ENCODE results near the gene LANCL1. TPM values are rescaled to one million over a fixed set of nuclear protein-coding genes. Genes with fewer than 3 reads are reported as not detected.

LANCL1 gene, protein sequence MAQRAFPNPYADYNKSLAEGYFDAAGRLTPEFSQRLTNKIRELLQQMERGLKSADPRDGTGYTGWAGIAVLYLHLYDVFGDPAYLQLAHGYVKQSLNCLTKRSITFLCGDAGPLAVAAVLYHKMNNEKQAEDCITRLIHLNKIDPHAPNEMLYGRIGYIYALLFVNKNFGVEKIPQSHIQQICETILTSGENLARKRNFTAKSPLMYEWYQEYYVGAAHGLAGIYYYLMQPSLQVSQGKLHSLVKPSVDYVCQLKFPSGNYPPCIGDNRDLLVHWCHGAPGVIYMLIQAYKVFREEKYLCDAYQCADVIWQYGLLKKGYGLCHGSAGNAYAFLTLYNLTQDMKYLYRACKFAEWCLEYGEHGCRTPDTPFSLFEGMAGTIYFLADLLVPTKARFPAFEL
- polyA plus RNA-seq (ENCODE audit: insufficient read length in 4 of 4), result 10 to 100 TPM; 75.3 to 92.6 (median 87.4) TPM

DNA sequence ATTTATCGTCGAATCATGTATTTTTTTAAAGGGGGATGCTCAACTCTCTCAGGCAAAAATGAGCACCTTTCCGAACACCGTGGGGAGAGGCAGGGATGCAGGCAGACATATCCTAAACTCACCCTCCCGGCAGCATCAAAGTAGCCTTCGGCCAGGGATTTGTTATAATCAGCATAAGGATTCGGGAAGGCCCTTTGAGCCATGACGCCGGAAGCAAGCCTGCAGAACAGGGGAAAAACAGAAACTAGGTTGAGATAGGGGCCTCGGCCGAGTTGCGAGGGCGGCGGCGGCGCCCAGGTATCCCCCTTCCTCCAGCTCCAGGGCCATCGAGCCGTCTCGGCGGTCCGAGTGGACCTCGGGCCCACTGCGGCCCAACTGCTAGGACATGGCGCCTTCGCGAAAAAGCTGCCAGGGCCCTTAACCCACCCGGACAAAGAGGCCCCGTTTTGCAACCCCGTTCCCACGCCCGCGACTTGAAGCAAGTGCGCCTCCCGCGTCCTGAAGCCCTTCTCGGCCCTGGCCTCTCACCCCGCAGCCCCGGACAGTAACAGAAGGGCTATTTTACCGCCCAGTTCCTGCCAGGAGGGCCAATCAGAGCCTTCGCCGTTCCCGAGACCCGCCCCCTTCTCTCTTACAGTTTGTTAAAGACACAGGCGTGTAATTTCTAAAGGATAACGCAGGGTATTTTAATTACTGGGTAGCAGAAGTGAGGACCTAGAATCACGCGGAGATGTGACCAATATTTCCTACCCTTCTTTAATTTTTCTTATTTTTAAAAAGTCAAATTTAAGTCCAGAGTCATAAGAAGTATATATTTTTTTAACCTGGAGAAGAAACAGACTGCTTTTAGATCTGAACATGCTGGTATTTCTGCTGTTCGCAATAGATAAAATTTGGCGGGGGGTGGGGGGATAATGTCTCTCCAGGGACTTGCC is at the start of gene LANCL1:
LANCL1 (minus strand) TSS at position 566 of the 935 bp plus-strand sequence; CDS start at position 203, 363 bp downstream.
- peak; percentile 63 to 81 (median 78) for DNase-seq (ENCODE audit: low read depth in 4 of 4, low spot score in 3 of 4)

DNA sequence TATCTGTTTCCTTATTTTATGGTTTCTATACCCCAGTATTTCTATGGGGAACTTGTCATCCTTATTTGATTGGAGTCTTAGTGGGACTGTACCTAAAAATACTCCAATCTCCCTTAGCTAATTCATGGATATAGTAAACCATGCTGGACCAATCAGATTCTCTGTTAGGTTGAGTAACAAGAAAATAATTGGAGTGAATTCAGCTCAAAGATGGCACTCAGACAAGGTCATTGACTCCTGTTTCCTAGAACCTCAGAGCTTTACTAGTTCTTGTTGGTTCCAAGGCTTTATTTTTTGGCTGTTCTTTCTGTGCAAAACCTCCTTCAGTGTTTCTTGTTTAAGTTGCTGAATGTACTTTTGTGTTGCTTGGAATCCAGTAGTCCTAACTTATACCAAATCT is 48.0 kb upstream of the LANCL1 start:
- DNase-seq (ENCODE audit: low read depth in 4 of 4, low spot score in 3 of 4), result no peak

DNA sequence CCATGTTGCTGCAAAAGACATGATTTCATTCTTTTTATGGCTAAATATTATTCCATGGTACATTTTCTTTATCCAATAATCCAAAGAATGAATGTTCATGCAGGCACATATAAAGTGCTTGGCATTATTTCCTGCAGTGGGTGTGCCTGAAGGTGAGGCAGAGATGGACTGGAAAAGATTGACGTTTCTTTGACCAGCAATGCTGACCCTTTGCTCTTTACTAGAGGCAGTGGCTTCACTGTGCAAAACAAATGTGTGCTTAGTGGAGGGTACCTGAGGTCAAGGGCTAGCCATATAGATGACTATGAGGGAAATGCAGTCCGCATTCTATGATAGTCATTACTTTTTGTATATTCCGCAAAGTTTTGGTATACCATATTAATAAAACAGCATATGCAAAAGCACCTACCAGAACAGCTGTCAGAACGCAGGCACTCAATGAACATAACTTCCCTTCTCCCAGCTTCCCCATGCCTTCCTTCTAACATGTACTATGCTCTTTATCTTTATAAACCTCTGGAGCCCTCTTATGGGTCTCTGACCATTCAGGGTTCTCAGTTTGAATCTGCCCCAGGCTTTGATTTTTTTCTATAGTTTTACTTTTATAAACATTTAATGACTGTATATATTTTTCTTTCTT is 47.2 kb upstream of the LANCL1 start:
- DNase-seq (ENCODE audit: low read depth in 4 of 4, low spot score in 3 of 4), result no peak

DNA sequence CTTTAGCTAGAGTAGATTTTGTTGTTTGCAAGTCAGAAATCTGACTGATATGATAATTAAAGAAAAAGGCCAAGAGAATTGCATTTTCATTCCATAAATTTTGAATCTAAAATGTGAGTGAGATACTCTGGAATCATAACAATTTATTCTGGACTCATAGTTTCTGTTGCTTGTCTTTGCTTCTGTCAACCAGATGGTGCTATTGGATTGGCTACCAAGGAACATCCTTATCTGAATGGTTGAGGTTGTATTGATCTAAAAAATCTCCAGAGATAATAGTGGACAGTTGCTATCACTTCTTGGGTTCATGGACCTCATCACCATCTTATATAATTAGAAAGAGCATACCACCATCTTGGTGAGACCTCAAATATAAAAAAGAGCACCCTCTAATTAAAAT is 45.8 kb upstream of the LANCL1 start:
- no peak for DNase-seq (ENCODE audit: low read depth in 4 of 4, low spot score in 3 of 4)

DNA sequence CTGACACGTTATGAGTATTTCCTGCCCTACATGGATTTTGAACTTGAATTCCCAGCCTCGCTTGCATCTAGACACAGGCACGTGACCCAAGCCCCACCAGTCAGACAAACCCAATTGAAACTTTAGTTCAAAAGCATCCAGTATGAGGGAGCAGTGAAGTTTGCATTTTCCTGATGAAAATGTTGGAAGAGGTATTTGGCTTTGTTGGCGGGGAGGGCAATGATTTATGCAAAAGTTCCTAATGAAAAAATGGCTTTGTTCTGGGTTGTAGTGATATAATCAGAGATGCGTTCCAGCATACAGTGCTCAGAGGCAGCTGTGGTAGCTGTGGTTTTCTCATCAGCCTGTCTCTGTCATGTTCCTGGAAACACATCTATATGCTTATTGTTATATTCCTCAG is 43.0 kb upstream of the LANCL1 start:
- no peak for DNase-seq (ENCODE audit: low read depth in 4 of 4, low spot score in 3 of 4)

DNA sequence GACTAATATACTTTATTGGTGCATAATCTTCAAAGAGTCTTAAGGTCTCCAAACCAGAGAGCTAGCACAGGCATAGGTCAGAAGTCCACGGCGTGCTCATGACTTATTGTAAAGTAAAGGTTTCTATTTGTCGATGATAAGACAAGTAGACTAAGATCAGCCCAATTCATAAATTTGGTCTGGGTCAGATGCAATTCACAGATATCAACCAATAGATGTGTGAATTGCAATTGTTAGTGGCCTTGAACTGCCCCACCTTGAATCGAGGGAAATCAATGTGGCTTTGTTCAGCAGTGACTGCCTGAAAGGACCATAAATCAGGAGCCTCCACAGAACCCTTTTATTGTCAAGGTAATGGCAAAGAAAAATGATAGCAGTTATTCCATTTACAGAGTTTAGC is 40.7 kb upstream of the LANCL1 start:
- DNase-seq (ENCODE audit: low read depth in 4 of 4, low spot score in 3 of 4), result no peak

DNA sequence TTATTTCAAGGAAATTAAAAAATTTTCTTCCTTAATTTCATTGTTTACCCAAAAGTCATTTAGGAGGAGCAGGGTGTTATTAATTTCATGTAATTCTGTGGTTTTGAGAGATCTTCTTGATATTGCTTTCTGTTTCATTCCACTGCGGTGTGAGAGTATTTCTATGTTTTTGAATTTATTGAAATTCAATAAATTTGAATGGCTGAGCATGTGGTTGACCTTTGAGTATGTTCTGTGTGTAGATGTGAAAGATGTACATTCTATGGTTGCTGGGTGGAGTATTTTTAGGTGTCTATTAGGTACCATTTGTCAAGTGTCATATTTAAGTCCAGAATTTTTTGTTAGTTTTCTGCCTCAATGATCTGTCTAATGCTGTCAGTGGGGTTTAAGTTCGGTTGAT is 39.4 kb upstream of the LANCL1 start:
- no peak for DNase-seq (ENCODE audit: low read depth in 4 of 4, low spot score in 3 of 4)

DNA sequence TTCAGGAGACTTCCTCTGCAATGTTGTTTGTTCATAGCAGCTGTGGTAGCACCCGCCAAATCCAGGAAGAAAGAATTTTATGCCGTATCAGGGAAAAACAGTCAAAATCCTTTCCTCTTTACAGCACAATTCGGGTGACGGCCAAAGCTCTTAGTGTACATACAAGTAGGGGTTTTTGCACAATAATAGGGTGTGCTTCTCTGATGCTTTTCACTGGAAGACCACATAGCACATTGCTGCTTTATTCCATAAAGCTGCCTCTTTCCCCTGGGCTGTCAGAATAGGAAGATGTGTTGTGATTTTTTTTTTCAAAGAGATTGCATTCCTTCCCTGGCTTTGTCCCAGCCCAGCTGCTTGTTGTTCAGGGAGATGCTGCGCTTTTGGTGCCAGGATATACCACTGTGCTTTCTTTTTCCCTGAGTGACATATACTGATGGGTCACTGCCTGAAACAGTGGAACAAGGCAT is 27.2 kb upstream of the LANCL1 start:
- no peak for DNase-seq (ENCODE audit: low read depth in 4 of 4, low spot score in 3 of 4)

DNA sequence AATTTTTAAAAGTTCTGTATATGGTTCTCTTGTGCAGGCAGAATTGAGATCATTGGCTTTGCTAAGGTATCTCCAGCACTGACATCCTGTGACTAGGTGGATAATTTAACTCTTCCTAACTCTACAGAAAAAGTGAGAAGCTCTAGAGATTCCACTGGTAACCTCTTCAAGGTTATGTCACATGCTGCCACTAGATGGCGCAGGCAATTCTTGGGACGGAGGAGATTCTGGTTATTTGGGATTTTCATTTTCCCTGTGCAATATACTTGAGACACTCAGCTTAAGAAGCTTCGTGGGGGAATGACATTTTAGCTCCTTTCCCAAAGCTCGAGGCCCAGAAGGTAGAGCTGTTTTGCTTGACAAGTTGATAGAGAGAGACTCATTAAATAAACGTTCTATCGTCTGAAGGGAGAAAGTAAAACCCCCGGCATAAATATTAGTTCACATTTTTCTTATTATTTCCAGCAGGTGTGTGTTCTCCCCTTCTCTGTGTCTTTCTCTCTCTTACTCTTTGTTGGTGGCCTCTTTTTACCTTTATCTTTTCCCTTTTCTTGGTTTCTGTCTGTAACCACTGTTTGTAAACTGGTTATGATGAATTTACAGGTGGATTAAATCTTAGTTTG is 26.6 kb upstream of the LANCL1 start:
- DNase-seq (ENCODE audit: low read depth in 4 of 4, low spot score in 3 of 4), result peak; percentile 18 to 26 (median 20)

DNA sequence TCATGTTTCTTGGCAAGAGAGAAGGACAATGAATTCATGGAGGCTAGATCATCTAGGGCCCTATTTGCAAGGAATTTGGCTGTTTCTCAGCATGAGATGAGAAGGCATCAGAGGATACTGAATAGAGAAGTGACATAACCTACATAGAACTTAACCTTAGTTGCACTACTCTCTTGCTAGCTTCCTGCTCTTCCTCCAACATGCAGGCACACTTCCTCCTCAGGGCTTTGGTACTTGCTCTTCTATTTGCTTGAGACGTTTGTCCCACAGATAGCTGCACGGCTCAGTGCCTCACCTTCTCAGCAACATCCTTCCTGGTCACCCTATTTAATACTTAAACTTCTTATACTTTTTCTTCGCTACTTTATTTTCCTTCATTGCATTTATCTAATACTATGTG is 20.0 kb upstream of the LANCL1 start:
- DNase-seq (ENCODE audit: low read depth in 4 of 4, low spot score in 3 of 4), result no peak

DNA sequence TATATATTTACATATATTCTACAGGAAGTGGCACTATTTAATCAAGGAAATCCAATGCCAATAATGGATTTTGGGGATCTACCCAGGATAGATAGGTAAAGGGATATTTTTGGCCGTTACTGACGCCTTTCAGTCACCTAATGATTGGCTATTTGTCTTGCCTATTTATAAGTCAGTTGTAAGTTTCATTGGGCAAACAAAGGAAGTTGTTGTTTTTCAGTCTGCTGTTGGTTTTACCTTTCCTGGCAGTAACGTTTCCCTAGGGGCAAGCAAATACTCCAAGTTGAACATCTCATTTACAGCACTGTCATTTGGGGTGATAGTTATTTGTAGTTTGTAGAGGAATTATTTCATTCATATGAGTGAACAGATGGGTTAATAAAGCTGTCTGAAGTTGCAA is 17.0 kb upstream of the LANCL1 start:
- no peak for DNase-seq (ENCODE audit: low read depth in 4 of 4, low spot score in 3 of 4)

DNA sequence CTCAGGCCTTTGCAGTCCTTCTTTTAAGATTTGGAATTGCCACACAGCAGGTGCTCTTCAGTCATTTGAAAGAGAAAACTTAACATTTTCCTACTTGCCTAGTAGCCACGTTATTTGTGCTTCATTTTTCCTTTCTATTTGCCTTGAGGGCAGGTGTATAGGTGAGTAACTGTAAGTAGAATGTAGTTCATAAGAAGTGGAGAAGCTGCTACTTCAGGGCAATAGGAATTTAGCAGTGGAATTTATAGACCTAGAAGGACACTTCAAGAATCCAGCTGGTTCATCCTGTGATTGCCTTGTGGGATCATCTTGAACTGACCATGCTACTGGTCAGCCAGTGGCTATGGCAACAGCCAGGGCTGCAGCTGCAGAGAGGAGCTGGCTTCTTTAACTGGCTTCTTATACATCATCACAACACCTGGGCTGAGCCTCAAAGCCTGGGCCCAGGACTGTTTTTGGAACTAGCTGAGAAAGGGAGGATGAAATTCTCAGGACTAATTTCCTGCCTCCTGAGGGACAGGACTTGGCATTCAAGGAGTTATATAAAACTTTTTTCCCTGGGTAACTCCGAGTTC is 5.1 kb upstream of the LANCL1 start:
- DNase-seq (ENCODE audit: low read depth in 4 of 4, low spot score in 3 of 4), result no peak

DNA sequence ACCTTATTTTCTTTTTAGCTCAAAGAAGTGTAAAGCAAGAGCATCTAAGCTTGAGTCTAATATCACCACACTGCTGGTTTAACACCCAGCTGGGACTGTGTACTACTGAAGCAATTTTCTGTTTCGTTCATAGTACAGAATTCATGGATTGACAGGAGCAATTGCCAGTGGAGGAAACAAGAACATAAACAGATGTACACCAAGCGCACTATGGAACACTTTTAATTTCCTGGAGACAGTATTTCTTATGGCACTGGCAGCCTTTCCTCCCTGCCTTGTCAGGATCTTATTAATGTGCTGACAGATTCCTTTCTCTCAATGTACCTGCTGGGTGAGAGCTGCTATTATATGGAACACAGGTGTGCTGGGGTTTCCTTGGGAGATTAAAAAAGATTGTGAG is 4.2 kb upstream of the LANCL1 start:
- no peak for DNase-seq (ENCODE audit: low read depth in 4 of 4, low spot score in 3 of 4)

DNA sequence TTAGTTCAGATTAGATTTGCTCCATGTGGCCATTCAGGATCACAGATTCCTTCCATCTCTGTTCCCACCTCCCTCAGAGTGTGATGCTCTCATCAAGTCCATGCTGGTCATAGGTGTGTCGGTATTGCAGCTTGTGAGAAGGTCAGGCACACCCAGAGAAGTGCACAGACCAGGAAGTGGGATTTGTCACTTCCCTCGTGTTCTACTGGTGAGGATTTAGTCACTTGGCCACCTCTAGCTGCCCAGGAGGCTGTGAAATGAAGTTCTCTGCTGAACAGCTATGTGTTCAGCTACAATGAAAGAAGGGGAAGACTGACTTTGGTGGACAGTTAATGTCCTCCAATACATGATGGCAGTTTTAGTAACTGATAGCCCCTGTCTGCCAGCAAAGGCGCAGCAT is 3.5 kb upstream of the LANCL1 start:
- DNase-seq (ENCODE audit: low read depth in 4 of 4, low spot score in 3 of 4), result no peak

DNA sequence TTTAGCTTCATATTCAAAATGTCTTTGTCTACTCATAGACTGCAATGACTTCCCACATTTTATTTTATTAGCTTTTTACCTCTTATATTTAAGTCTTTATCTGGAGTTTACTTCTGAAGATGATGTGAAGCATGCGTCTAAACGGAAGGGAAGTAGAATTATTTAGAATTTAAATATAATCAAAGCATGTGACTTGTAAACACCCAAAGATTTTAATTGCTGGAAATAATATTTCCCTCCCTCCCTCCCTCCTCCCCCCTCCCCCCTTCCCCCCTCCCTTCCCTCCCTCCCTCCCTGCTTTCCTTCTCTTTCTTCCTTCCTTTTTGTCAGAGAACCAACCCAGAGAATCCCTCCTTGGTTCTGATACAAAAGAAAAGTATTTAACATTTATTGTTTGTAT is 2.1 kb upstream of the LANCL1 start:
- DNase-seq (ENCODE audit: low read depth in 4 of 4, low spot score in 3 of 4), result no peak

DNA sequence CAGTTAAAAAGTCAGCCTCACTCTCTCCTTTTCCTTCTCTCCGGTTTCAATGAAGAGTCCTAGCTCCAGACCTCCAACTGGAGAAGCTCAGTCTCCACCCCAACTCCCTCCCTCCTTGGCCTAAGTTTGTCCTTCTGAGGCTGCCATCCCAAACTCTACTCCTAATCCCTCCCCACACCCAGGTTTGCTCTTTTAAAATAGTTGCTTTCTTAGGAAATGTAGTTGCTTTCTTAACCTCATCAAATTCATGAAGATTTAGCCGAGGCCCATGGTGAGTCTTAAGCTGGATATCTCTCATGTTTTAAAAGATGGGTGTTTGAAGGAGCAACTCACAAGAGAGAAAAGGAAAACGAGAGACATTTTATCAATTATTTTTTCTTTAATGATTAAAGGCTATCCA is 937 bp upstream of the LANCL1 start:
- DNase-seq (ENCODE audit: low read depth in 4 of 4, low spot score in 3 of 4), result no peak

DNA sequence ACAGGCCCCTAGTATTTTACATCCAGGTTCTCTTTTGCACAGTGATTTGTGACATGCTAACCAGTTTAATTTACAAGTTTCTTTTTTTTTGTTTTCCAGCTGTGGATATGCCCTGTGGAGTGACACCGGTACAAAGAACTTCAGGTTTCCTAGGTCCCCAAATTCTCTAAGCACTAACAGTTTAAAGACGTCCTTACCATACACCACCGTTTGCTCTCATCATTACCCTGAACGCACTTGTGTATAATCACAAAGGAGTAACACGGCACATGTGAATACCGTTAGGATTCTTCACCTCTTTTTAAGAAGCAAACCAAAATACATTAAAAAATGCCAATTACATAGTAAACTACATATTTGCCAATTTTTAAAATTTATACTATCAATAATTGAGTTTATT is 853 bp downstream of the LANCL1 start:
- DNase-seq (ENCODE audit: low read depth in 4 of 4, low spot score in 3 of 4), result no peak

DNA sequence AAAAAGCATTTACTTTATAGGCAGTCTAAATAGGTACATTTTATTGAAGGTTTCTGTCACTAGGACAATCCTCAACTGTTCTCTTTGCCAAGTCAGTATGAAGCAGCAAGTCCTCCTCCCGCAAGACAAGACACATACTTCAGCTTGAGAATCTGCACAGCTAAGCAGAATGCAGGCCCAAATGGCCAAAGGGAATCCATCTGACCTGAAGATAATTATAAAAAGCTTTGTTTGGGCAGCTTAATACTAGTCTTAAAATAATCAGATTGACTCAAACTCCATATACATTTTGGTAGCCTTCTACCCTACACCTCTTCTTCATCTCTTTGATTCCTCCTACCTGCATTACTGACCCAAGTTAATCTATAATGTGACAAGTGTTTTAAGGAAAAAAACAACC is 1.8 kb downstream of the LANCL1 start:
- no peak for DNase-seq (ENCODE audit: low read depth in 4 of 4, low spot score in 3 of 4)

DNA sequence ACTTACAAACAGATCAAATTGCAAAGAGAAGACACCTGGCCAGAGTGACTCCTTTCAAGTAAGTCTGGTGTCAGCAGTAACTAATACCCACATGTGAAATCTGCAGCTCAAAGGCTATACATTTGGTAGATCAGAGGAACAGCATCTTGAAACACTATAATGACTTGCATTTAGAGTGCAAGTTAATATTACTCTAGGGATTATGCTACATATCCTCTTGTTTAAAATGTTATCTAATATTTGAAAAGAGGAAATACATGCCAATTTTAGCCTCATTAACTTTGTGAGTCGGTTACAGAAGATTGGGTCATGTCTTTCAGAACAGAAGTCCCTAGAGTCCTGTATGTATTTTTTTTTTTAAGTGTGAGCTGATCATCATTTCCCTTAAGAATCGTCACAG is 15.2 kb downstream of the LANCL1 start:
- no peak for DNase-seq (ENCODE audit: low read depth in 4 of 4, low spot score in 3 of 4)
